Measurements from ENCODE around the gene GJB4. TPM values are rescaled to one million over a fixed set of nuclear protein-coding genes. Genes with fewer than 3 reads are reported as not detected.
"Not testable (repeated sequence)": the region's sequence is repeated elsewhere in the genome, so short reads cannot be mapped to it uniquely, and the experiment has no call there.

The GJB4 gene
- total RNA-seq, result not detected in 2 replicates

- no peak for DNase-seq (ENCODE audit: low read depth in 2 of 2)
Observed at GRCh38 chr1:34759503-34760357, at the start of gene GJB4. Gene GJB4 (plus strand): TSS chr1:34759740. CDS start chr1:34761255, 1,515 bp downstream.

- DNase-seq (ENCODE audit: low read depth in 2 of 2), result no peak
Observed at GRCh38 chr1:34710812-34711211, 48.7 kb upstream of the GJB4 start.

- DNase-seq (ENCODE audit: low read depth in 2 of 2), result peak in 1 of 2 donors; percentile 5
Observed at GRCh38 chr1:34711485-34711884, 48.1 kb upstream of the GJB4 start.

GRCh38 chr1:34712007-34712688, 47.4 kb upstream of the GJB4 start:
- no peak for DNase-seq (ENCODE audit: low read depth in 2 of 2)

- DNase-seq (ENCODE audit: low read depth in 2 of 2), result no peak
Observed at GRCh38 chr1:34713443-34713842, 46.1 kb upstream of the GJB4 start.

GRCh38 chr1:34714386-34714785, 45.2 kb upstream of the GJB4 start:
- DNase-seq (ENCODE audit: low read depth in 2 of 2), result no peak

GRCh38 chr1:34715139-34715538, 44.4 kb upstream of the GJB4 start:
- no peak for DNase-seq (ENCODE audit: low read depth in 2 of 2)

- no peak for DNase-seq (ENCODE audit: low read depth in 2 of 2)
Observed at GRCh38 chr1:34721241-34721640, 38.3 kb upstream of the GJB4 start.

- DNase-seq (ENCODE audit: low read depth in 2 of 2), result no peak
Observed at GRCh38 chr1:34721646-34722355, 37.7 kb upstream of the GJB4 start.

GRCh38 chr1:34726861-34727260, 32.7 kb upstream of the GJB4 start:
- DNase-seq (ENCODE audit: low read depth in 2 of 2), result no peak

GRCh38 chr1:34730485-34730884, 29.1 kb upstream of the GJB4 start:
- DNase-seq (ENCODE audit: low read depth in 2 of 2), result no peak

GRCh38 chr1:34732831-34733230, 26.7 kb upstream of the GJB4 start:
- DNase-seq (ENCODE audit: low read depth in 2 of 2), result not testable (repeated sequence)

- no peak for DNase-seq (ENCODE audit: low read depth in 2 of 2)
Observed at GRCh38 chr1:34736692-34737091, 22.8 kb upstream of the GJB4 start.

- not testable (repeated sequence) for DNase-seq (ENCODE audit: low read depth in 2 of 2)
Observed at GRCh38 chr1:34737236-34737635, 22.3 kb upstream of the GJB4 start.

GRCh38 chr1:34739613-34740012, 19.9 kb upstream of the GJB4 start:
- DNase-seq (ENCODE audit: low read depth in 2 of 2), result no peak

- DNase-seq (ENCODE audit: low read depth in 2 of 2), result no peak
Observed at GRCh38 chr1:34740161-34740868, 19.2 kb upstream of the GJB4 start.

- DNase-seq (ENCODE audit: low read depth in 2 of 2), result peak; percentile 71 to 79
Observed at GRCh38 chr1:34742667-34743270, 16.8 kb upstream of the GJB4 start.

- no peak for DNase-seq (ENCODE audit: low read depth in 2 of 2)
Observed at GRCh38 chr1:34743775-34744174, 15.8 kb upstream of the GJB4 start.

- DNase-seq (ENCODE audit: low read depth in 2 of 2), result no peak
Observed at GRCh38 chr1:34744851-34745250, 14.7 kb upstream of the GJB4 start.

- DNase-seq (ENCODE audit: low read depth in 2 of 2), result no peak
Observed at GRCh38 chr1:34745666-34746065, 13.9 kb upstream of the GJB4 start.

GRCh38 chr1:34746101-34746500, 13.4 kb upstream of the GJB4 start:
- no peak for DNase-seq (ENCODE audit: low read depth in 2 of 2)
